HepG2 (cell line): ENCODE data around the gene IFNA1. TPM values are rescaled to one million over a fixed set of nuclear protein-coding genes. Genes with fewer than 3 reads are reported as not detected.
"Not testable (repeated sequence)": the region's sequence is repeated elsewhere in the genome, so short reads cannot be mapped to it uniquely, and the experiment has no call there.

Experiments used
- ATAC-seq: fragments of 200-7000 bp; cut with Tn5 transposase; 3 replicates; pipeline ENCODE4 v1.9.1; 2020; ENCODE audit warnings: mild to moderate bottlenecking, moderate library complexity
- BruUV-seq: library from RNA; stranded (reverse); fragments of 400-500 nt; replicated peaks from 2 replicates; lab custom pipeline; 2021; lab: Mats Ljungman, UMichigan
- CTCF ChIA-PET: fragments of 300-600 bp; formaldehyde crosslinking; extraction: SDS; loops from one replicate; lab custom pipeline; 2021; ENCODE audit warnings: low total read pairs, inconsistent platforms, low intra/inter-chr PET ratio; lab: Yijun Ruan, JAX
- POLR2A ChIA-PET: fragments of 350-600 bp; sonication (Branson Sonifier 250); formaldehyde crosslinking; loops from one replicate; lab custom pipeline; 2020; ENCODE audit warnings: antibody characterized with exemption, inconsistent platforms; lab: Yijun Ruan, JAX
- DNase-seq: peaks from one replicate; pipeline ENCODE4 v3.0.0-alpha.2; 2015; ENCODE audit warnings: low spot score
- FAIRE-seq: peaks from 3 replicates; lab custom pipeline; 2011; peaks lifted over from hg19 to GRCh38; lab: Jason Lieb, UNC
- H2AFZ ChIP-seq: one replicate; pipeline ENCODE4 v1.6.1; 2011; ENCODE audit warnings: low read length, inconsistent platforms
- H3K27ac ChIP-seq: fragments of 300-600 bp; 3 replicates; pipeline ENCODE4 v1.8.0; 2011; ENCODE audit warnings: mixed run types, mild to moderate bottlenecking, mixed read lengths, low read length, inconsistent platforms; ENCODE audit not compliant: insufficient read depth; ENCODE audit errors: extremely low read length
- H3K27me3 ChIP-seq, 2 experiments: fragments of 200-600 bp in 1 of 2; 2 replicates in 1 of 2; 3 replicates in 1 of 2; pipeline versions ENCODE4 v1.6.0 to v1.8.0; 2011; ENCODE audit warnings: low read length in 2 of 2, mild to moderate bottlenecking in 2 of 2, moderate library complexity in 2 of 2, inconsistent platforms in 1 of 2; ENCODE audit not compliant: insufficient read depth in 2 of 2, control insufficient read depth in 1 of 2
- H3K36me3 ChIP-seq, 2 experiments: fragments of 200-600 bp in 1 of 2; replicated peaks in 1 of 2; 2 replicates in 1 of 2; 3 replicates in 1 of 2; pipeline versions ENCODE4 v1.5.1 to v1.8.0; 2011; ENCODE audit warnings: low read length in 2 of 2, inconsistent platforms in 1 of 2; ENCODE audit not compliant: insufficient read depth in 2 of 2, control insufficient read depth in 1 of 2
- H3K4me1 ChIP-seq: 2 replicates; pipeline ENCODE4 v1.5.1; 2012; ENCODE audit warnings: low read length, inconsistent platforms; ENCODE audit not compliant: insufficient read depth
- H3K4me2 ChIP-seq: 2 replicates; pipeline ENCODE4 v1.6.0; 2011; ENCODE audit warnings: low read depth, low read length, inconsistent platforms
- H3K4me3 ChIP-seq, 3 experiments: fragments of 200-600 bp in 1 of 3; sonication (generic), shearing (Covaris generic) in 1 of 3; replicated peaks in 1 of 3; 2 replicates each; pipeline ENCODE4 v1.5.1; 2011 to 2016; ENCODE audit warnings: low read length in 3 of 3, inconsistent platforms in 2 of 3, low read depth in 2 of 3, mild to moderate bottlenecking in 2 of 3, control low read depth in 1 of 3, mixed read lengths in 1 of 3; ENCODE audit not compliant: insufficient read depth in 1 of 3
- H3K79me2 ChIP-seq: one replicate; pipeline ENCODE4 v1.6.1; 2011; ENCODE audit warnings: low read length, inconsistent platforms; ENCODE audit not compliant: insufficient read depth
- H3K9ac ChIP-seq: 2 replicates; pipeline ENCODE4 v1.6.0; 2011; ENCODE audit warnings: mild to moderate bottlenecking, low read depth, low read length, inconsistent platforms; ENCODE audit not compliant: insufficient read depth
- H3K9me3 ChIP-seq: 2 replicates; pipeline ENCODE4 v1.5.1; 2012; ENCODE audit warnings: mild to moderate bottlenecking, low read length
- H4K20me1 ChIP-seq: 2 replicates; pipeline ENCODE4 v1.6.0; 2011; ENCODE audit warnings: inconsistent platforms, mild to moderate bottlenecking, low read length, moderate library complexity; ENCODE audit not compliant: insufficient read depth
- CTCF ChIP-seq: sonication (generic); formaldehyde crosslinking; IDR thresholded peaks from 2 replicates; pipeline ENCODE4 v1.5.0; 2020; ENCODE audit warnings: mild to moderate bottlenecking, missing genetic modification reagents, moderate library complexity
- NPAS2 ChIP-seq: sonication (generic); formaldehyde crosslinking; IDR thresholded peaks from 2 replicates; pipeline ENCODE4 v1.8.0; 2022; ENCODE audit warnings: mild to moderate bottlenecking, missing genetic modification reagents, borderline replicate concordance
- WGBS: methylation state at CpG from one replicate; pipeline ENCODE4 v1.1.6; 2017; ENCODE audit warnings: low lambda C conversion rate; 5-methylcytosine and 5-hydroxymethylcytosine counted together
- in situ Hi-C: cut with HindIII; loops from 2 replicates; pipeline ENCODE4 v1.10.0; 2017; ENCODE audit warnings: low pct_unique_long_range_greater_than_20kb; ENCODE audit not compliant: extremely low pct_ligation_motif_present
- intact Hi-C: fragments of 100-400 bp; cut with micrococcal nuclease; formaldehyde crosslinking; loops from one replicate; pipeline ENCODE4 v1.10.0; 2022; ENCODE audit not compliant: unreplicated experiment
- polyA plus RNA-seq, 8 experiments: library from polyadenylated mRNA; depleted of rRNA in 3 of 8; stranded (reverse) in 7 of 8; unstranded in 1 of 8; fragments of >200 nt; fragmentation: Illumina TruSeq in 4 of 8; extraction: Trizol in 4 of 8; gene quantifications; 2 replicates each; pipeline versions ENCODE4 v1.2.1 to v1.2.3, GENCODE V29; 2011 to 2016; ENCODE audit warnings: low read depth in 4 of 8, missing spikeins in 1 of 8, mixed read lengths in 1 of 8; ENCODE audit not compliant: insufficient read depth in 1 of 8
- total RNA-seq, 5 experiments: library from RNA; depleted of rRNA; stranded (reverse); fragments of >200 nt; fragmentation: Illumina TruSeq; extraction: Trizol; gene quantifications; 2 replicates each; pipeline ENCODE4 v1.2.3, GENCODE V29; 2016; ENCODE audit warnings: low read depth in 1 of 5

Gene IFNA1
- total and polyA plus RNA-seq, 2 of the 13 experiments (the other 11 are each of a cell fraction or from before 2014, with no cell fraction given): not detected

DNA sequence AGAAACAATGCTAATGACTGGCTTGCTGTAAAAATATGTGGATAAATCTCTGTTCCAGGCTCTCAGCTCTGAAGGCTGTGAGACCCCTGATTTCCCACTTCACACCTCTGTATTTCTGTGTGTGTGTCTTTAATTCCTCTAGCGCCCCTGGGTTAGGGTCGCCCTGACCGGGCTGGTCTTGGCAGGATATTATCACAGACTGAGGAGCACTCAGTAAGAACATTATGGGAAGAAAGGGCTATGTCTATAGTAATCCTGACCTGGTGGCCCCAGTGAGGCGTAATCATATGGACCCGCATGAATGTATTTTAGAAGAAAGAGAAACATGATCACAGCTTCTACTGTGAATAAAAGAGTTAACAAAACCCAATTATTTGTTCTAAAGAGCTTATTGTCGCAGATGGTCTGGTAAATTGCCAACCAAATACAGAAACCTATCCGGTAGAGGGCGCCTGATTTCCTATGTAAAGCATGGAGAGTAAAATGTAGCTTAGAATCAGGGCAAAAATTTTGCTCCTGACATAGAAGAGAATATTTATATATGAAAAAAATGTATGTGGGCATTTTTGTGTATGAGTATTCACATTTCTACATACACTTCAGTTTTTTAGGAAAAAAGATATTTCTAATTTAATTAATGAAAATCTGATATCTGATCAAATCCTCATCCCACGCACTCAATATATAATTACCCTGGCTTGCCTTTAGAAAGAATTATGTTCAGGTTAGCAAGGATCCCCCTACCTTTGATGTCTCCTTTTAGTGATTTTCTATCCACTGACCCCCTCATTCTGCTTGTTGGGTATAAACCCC is 5.8 kb upstream of the IFNA1 start:
- Histone ChIP-seq H3K27ac (no peak overlapping the region), H3K36me3 (no peaks in the 10 kb centered on the region), H3K27me3 (no peaks in the 10 kb centered on the region), H3K4me3 (no peak overlapping the region), H3K79me2 (no peaks in the 10 kb centered on the region), H3K9ac (no peak overlapping the region), H3K4me2 (no peak overlapping the region), H4K20me1 (no peaks in the 10 kb centered on the region), H3K9me3 (no peaks in the 10 kb centered on the region), H3K4me1 (no peaks in the 10 kb centered on the region), H2AFZ (no peak overlapping the region)
- in situ Hi-C loops (no loop called here), intact Hi-C loops (loop anchor here (2.0 kb wide), 1 partner anchor 20 kb away; no protein-coding TSS in a partner anchor)
- WGBS: 10% methylated on average over 9 of the region's 9 CpGs
- DNase-seq (peak; percentile 52), ATAC-seq (peak; percentile 54; the same call in 1 of the 3 replicates), FAIRE-seq (no peak)
- no TSS peak for BruUV-seq
- ChIA-PET CTCF (interaction anchor here (1.0 to 1.3 kb wide), 2 partner anchors 21 to 356 kb away, joined by 3 to 4 read pairs; no protein-coding TSS in a partner anchor), POLR2A (interaction anchor here (0.7 kb wide), 1 partner anchor 99 kb away, joined by 3 read pairs; the partner anchor contains the start of gene KLHL9)
- TF ChIP-seq CTCF (CRISPR knock-in tag): peak; percentile 44
- TF ChIP-seq NPAS2 (CRISPR knock-in tag): no peak

DNA sequence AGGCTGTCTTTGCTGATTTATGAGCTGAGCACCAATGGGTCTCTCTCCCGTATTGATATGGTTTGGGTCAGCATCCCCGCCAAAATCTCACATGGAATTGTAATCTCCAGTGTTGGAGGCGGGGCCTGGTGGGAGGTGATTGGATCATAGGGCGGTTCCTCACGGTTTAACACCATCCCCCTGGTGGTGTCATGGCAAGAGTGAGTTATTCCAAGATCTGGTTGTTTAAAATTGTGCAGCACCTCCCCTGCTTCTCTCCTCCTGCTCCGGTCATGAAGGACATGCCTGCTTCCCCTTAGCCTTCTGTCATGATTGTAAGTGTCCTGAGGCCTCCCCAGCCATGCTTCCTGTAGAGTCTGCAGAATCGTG is 5.2 kb upstream of the IFNA1 start:
- in situ Hi-C loops, H3K27me3 ChIP-seq, H3K9ac ChIP-seq, H3K36me3 ChIP-seq, H3K27ac ChIP-seq, H3K4me1 ChIP-seq, H2AFZ ChIP-seq, H3K9me3 ChIP-seq, H3K79me2 ChIP-seq, H4K20me1 ChIP-seq, H3K4me3 ChIP-seq, FAIRE-seq, H3K4me2 ChIP-seq, DNase-seq, ATAC-seq, BruUV-seq: not testable (repeated sequence)
- WGBS: 9% methylated on average over 5 of the region's 7 CpGs
- intact Hi-C loops: loop anchor here (2.0 kb wide), 1 partner anchor 20 kb away; no protein-coding TSS in a partner anchor
- CTCF ChIA-PET: interaction anchor here (1.3 kb wide), 1 partner anchor 21 kb away, joined by 4 read pairs; no protein-coding TSS in a partner anchor
- POLR2A ChIA-PET: interaction anchor here (0.7 kb wide), 1 partner anchor 100 kb away, joined by 3 read pairs; the partner anchor contains the start of gene KLHL9
